Panc1 (cell line): ENCODE data around the gene CTDP1.

Source experiments
- CTCF ChIP-seq: fragments of 450-650 bp; IDR thresholded peaks from 2 replicates; pipeline ENCODE4 v1.5.1; 2017; ENCODE audit warnings: mild to moderate bottlenecking
- POLR2AphosphoS5 ChIP-seq: IDR thresholded peaks from 2 replicates; pipeline ENCODE4 v1.6.1; 2012; ENCODE audit warnings: mild to moderate bottlenecking, low read depth, low read length, moderate library complexity
- TF ChIP-seq, protein P1 (sequence below), 2 experiments: IDR thresholded peaks; 2 replicates each; pipeline ENCODE4 v1.6.1; 2011 to 2012; ENCODE audit warnings: low read depth in 2 of 2, control low read depth in 1 of 2, low read length in 1 of 2, mild to moderate bottlenecking in 1 of 2, moderate library complexity in 1 of 2; ENCODE audit not compliant: insufficient read depth in 1 of 2

DNA sequence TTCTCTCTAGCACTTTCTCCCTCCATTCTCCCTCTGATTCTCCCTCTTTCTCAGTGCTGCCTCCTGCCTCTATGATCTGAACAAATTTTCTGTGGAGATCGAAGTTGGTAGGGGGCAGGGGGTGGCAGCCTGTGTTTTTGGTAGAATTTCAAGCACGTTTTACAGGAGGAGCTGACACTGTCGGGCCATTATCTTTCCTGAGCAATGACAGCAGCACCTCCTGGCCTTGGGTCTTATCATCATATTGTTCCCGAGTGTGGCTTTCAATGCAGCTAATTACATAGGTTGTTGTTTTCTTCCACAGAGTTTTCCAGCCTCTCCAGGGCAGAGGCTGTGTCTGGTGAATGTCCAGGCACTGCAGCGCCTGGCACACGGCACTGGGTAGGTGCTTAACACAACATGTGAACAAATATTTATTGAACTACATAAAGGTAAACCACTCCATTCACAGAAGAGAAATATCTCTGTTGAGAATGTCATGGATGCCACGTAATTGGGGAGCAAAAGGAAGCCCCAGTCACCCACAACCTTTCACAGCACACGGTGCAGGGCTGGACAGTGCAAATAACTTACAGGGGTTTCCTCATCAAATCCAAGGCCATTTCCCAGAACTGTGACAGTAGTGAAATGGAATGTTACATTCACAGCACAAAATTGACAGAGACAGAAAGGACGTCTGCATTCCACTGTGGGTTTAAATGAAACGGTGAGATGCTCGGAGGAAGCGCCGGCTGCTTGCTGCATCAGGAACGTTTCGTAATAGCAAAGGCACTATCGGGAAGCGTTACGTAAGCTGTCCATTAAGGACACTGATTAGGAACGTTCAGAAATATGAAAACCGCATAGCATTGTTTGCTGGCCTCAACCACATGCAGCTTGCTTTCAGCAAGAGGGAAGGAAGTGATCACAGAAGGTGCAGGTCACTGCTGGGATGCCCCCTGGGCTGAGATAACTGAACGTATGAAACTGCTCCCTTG, 111.7 kb downstream of the CTDP1 start:
- TF ChIP-seq, protein P1, sequence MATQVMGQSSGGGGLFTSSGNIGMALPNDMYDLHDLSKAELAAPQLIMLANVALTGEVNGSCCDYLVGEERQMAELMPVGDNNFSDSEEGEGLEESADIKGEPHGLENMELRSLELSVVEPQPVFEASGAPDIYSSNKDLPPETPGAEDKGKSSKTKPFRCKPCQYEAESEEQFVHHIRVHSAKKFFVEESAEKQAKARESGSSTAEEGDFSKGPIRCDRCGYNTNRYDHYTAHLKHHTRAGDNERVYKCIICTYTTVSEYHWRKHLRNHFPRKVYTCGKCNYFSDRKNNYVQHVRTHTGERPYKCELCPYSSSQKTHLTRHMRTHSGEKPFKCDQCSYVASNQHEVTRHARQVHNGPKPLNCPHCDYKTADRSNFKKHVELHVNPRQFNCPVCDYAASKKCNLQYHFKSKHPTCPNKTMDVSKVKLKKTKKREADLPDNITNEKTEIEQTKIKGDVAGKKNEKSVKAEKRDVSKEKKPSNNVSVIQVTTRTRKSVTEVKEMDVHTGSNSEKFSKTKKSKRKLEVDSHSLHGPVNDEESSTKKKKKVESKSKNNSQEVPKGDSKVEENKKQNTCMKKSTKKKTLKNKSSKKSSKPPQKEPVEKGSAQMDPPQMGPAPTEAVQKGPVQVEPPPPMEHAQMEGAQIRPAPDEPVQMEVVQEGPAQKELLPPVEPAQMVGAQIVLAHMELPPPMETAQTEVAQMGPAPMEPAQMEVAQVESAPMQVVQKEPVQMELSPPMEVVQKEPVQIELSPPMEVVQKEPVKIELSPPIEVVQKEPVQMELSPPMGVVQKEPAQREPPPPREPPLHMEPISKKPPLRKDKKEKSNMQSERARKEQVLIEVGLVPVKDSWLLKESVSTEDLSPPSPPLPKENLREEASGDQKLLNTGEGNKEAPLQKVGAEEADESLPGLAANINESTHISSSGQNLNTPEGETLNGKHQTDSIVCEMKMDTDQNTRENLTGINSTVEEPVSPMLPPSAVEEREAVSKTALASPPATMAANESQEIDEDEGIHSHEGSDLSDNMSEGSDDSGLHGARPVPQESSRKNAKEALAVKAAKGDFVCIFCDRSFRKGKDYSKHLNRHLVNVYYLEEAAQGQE (IDR thresholded peaks at IDR 0.05; ENCODE audit: insufficient read depth in 1 of 2, low read depth in 2 of 2, low read length in 1 of 2), result no peak
- TF ChIP-seq CTCF (no peak), POLR2AphosphoS5 (no peak)
